CD4-positive, CD25-positive, alpha-beta regulatory T cell (primary cell): ENCODE measurements around the gene IL15. TPM values are rescaled to one million over a fixed set of nuclear protein-coding genes. Genes with fewer than 3 reads are reported as not detected.
"Not testable (repeated sequence)": the region's sequence is repeated elsewhere in the genome, so short reads cannot be mapped to it uniquely, and the experiment has no call there.

Source experiments
- ATAC-seq, 2 donors: fragments of 150-1000 bp; cut with Tn5 transposase; one replicate each; pipeline ENCODE4 v1.10.0; 2021; ENCODE audit warnings: low read depth in 2 of 2, moderate number of reproducible peaks in 2 of 2, moderate library complexity in 1 of 2
- DNase-seq, 3 donors: peaks; one replicate each; pipeline versions ENCODE4 v3.0.0 to v3.0.0-alpha.2; 2012 to 2022; ENCODE audit warnings: mixed read lengths in 1 of 3
- H3K27ac ChIP-seq: one replicate; pipeline ENCODE4 v1.7.0; 2013; ENCODE audit warnings: mild to moderate bottlenecking, low read length; ENCODE audit not compliant: insufficient read depth, poor library complexity, severe bottlenecking
- H3K27me3 ChIP-seq: one replicate; pipeline ENCODE4 v1.7.0; 2013; ENCODE audit warnings: low read length; ENCODE audit not compliant: control insufficient read depth, insufficient read depth
- H3K36me3 ChIP-seq: one replicate; pipeline ENCODE4 v1.7.0; 2013; ENCODE audit warnings: mild to moderate bottlenecking, low read length, moderate library complexity; ENCODE audit not compliant: control insufficient read depth, insufficient read depth
- H3K4me1 ChIP-seq: 2 replicates; pipeline ENCODE4 v1.7.0; 2013; ENCODE audit warnings: mild to moderate bottlenecking, low read length; ENCODE audit not compliant: insufficient read depth, control insufficient read depth, poor library complexity, severe bottlenecking
- H3K4me3 ChIP-seq: one replicate; pipeline ENCODE4 v1.7.0; 2013; ENCODE audit warnings: low read depth, mild to moderate bottlenecking, low read length, moderate library complexity
- H3K9me3 ChIP-seq, 2 experiments: 1 replicate in 1 of 2; 2 replicates in 1 of 2; pipeline ENCODE4 v1.7.0; 2013; ENCODE audit warnings: low read length in 2 of 2, mild to moderate bottlenecking in 1 of 2, moderate library complexity in 1 of 2; ENCODE audit not compliant: control insufficient read depth in 2 of 2
- H3K27ac Mint-ChIP-seq, 3 donors: one replicate each; pipeline ENCODE4 v1.8.0; 2020 to 2022; ENCODE audit warnings: mild to moderate bottlenecking in 3 of 3, mixed read lengths in 3 of 3, moderate library complexity in 2 of 3
- H3K27me3 Mint-ChIP-seq: one replicate; pipeline ENCODE4 v1.8.0; 2022; ENCODE audit warnings: mild to moderate bottlenecking, mixed read lengths
- H3K36me3 Mint-ChIP-seq: one replicate; pipeline ENCODE4 v1.8.0; 2020; ENCODE audit warnings: mixed read lengths
- H3K4me1 Mint-ChIP-seq, 4 donors: one replicate each; pipeline ENCODE4 v1.8.0; 2020 to 2022; ENCODE audit warnings: mixed read lengths in 4 of 4, mild to moderate bottlenecking in 1 of 4
- H3K4me3 Mint-ChIP-seq, 4 donors: one replicate each; pipeline ENCODE4 v1.8.0; 2020 to 2022; ENCODE audit warnings: mild to moderate bottlenecking in 4 of 4, mixed read lengths in 4 of 4, moderate library complexity in 3 of 4
- H3K9me3 Mint-ChIP-seq, 7 donors: one replicate each; pipeline ENCODE4 v1.8.0; 2020 to 2022; ENCODE audit warnings: mixed read lengths in 7 of 7, mild to moderate bottlenecking in 3 of 7, moderate library complexity in 2 of 7
- polyA plus RNA-seq, 4 donors: library from polyadenylated mRNA; unstranded; fragments of 300-500 nt; fragmentation: Illumina TruSeq; gene quantifications; one replicate each; pipeline ENCODE4 v1.2.3, GENCODE V29; 2021
- total RNA-seq: library from RNA; stranded (reverse); gene quantifications from one replicate; pipeline ENCODE4 v1.2.3, GENCODE V29; 2022

Gene IL15
- total and polyA plus RNA-seq, 5 donors from 2014 or later, result 0.52 to 2.3 (median 1.7) TPM

DNA sequence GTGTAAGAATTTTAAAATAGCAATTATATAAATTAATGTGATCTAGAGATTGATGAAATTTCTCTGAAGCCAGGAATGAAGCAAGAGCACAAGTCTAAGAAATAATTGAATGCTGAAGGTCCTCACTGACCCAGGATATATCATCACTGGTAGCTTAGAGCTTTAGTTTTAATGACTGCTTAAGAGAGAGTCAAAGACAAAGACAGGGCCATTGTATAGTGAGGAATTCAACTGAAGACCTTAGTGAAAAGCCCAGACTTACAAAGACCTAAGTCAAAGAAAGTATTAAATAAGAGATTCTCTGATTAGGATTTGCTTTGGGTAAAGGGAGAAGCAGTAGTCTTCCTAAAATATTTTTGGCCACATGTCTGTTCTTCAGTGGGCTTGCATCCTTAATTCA is 26.0 kb upstream of the IL15 start:
- H3K4me1 ChIP-seq, result no peaks in the 10 kb centered on the region
- Mint-ChIP-seq H3K4me3 (no peak overlapping the region), H3K36me3 (no peaks in the 10 kb centered on the region), H3K9me3 (peaks cover 0 to 2% (median 0%) of the 10 kb centered on the region in 7 donors), H3K27me3 (no peaks in the 10 kb centered on the region), H3K27ac (no peak overlapping the region), H3K4me1 (no peaks in the 10 kb centered on the region)
- ATAC-seq (no peak), DNase-seq (no peak)
- no peaks in the 10 kb centered on the region for H3K27me3 ChIP-seq
- no peak overlapping the region for H3K4me3 ChIP-seq
- H3K27ac ChIP-seq, result no peak overlapping the region
- no peaks in the 10 kb centered on the region for H3K9me3 ChIP-seq
- no peaks in the 10 kb centered on the region for H3K36me3 ChIP-seq

GRCh38 chr4:141614878-141615586 is 21.4 kb upstream of the IL15 start:
- Mint-ChIP-seq H3K27ac (no peak overlapping the region), H3K9me3 (peaks cover 0 to 5% (median 0%) of the 10 kb centered on the region in 7 donors), H3K27me3 (no peaks in the 10 kb centered on the region), H3K4me1 (no peaks in the 10 kb centered on the region), H3K36me3 (no peaks in the 10 kb centered on the region), H3K4me3 (no peak overlapping the region)
- no peak overlapping the region for H3K27ac ChIP-seq
- no peaks in the 10 kb centered on the region for H3K9me3 ChIP-seq
- no peaks in the 10 kb centered on the region for H3K27me3 ChIP-seq
- ATAC-seq, result no peak
- no peaks in the 10 kb centered on the region for H3K4me1 ChIP-seq
- no peak overlapping the region for H3K4me3 ChIP-seq
- DNase-seq, result no peak
- no peaks in the 10 kb centered on the region for H3K36me3 ChIP-seq

- not testable (repeated sequence) for H3K27ac Mint-ChIP-seq, H3K4me3 Mint-ChIP-seq, DNase-seq, H3K4me1 Mint-ChIP-seq, H3K9me3 ChIP-seq, H3K36me3 Mint-ChIP-seq, H3K27me3 ChIP-seq, H3K9me3 Mint-ChIP-seq, H3K36me3 ChIP-seq, H3K27me3 Mint-ChIP-seq, H3K4me1 ChIP-seq, H3K27ac ChIP-seq, ATAC-seq, H3K4me3 ChIP-seq
These were observed 20.8 kb upstream of the IL15 start for GRCh38 chr4:141615587-141615918.

- Histone ChIP-seq H3K4me3 (no peak overlapping the region), H3K27me3 (no peaks in the 10 kb centered on the region), H3K9me3 (no peaks in the 10 kb centered on the region), H3K4me1 (no peaks in the 10 kb centered on the region), H3K36me3 (no peaks in the 10 kb centered on the region), H3K27ac (no peak overlapping the region)
- H3K4me3 Mint-ChIP-seq, result no peak overlapping the region
- H3K36me3 Mint-ChIP-seq, result no peaks in the 10 kb centered on the region
- H3K9me3 Mint-ChIP-seq, result peaks cover 0 to 5% (median 0%) of the 10 kb centered on the region in 7 donors
- H3K4me1 Mint-ChIP-seq, result no peaks in the 10 kb centered on the region
- ATAC-seq (no peak), DNase-seq (no peak)
- no peak overlapping the region for H3K27ac Mint-ChIP-seq
- no peaks in the 10 kb centered on the region for H3K27me3 Mint-ChIP-seq
These were observed 15.7 kb upstream of the IL15 start for GRCh38 chr4:141620715-141621114.

GRCh38 chr4:141625023-141625422 is 11.4 kb upstream of the IL15 start:
- no peak for DNase-seq
- no peak overlapping the region for H3K4me3 ChIP-seq
- no peaks in the 10 kb centered on the region for H3K9me3 ChIP-seq
- H3K27ac ChIP-seq, result no peak overlapping the region
- no peaks in the 10 kb centered on the region for H3K27me3 ChIP-seq
- no peaks in the 10 kb centered on the region for H3K36me3 Mint-ChIP-seq
- no peaks in the 10 kb centered on the region for H3K27me3 Mint-ChIP-seq
- H3K9me3 Mint-ChIP-seq, result peaks cover 0 to 6% (median 0%) of the 10 kb centered on the region in 7 donors
- H3K4me3 Mint-ChIP-seq, result no peak overlapping the region
- no peaks in the 10 kb centered on the region for H3K36me3 ChIP-seq
- no peak for ATAC-seq
- no peaks in the 10 kb centered on the region for H3K4me1 ChIP-seq
- H3K27ac Mint-ChIP-seq, result no peak overlapping the region
- H3K4me1 Mint-ChIP-seq, result no peaks in the 10 kb centered on the region

DNA sequence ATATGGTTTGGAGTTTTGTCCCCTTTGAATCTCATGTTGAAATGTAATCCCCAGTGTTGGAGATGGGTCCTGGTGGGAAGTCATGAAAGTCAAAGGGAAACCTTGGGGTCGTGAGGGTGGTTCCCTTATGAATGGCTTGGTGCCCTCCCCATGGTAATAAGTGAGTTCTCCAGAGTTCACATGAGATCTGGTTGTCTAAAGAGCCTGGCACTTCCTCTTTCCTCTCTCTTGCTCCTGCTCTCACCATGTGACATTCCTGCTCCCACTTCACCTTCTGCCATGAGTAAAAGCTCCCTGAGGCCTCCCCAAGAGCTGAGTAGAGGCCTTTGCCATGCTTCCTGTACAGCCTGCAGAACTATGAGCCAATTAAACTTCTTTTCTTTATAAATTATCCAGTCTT is 5.5 kb upstream of the IL15 start:
- peaks cover 0 to 3% (median 0%) of the 10 kb centered on the region in 7 donors for H3K9me3 Mint-ChIP-seq
- DNase-seq, result no peak

GRCh38 chr4:141635736-141636081 is 674 bp upstream of the IL15 start:
- Histone ChIP-seq H3K9me3 (no peaks in the 10 kb centered on the region), H3K27me3 (peaks cover 13% of the 10 kb centered on the region), H3K27ac (no peak overlapping the region), H3K4me3 (peak overlapping the region; percentile 46), H3K4me1 (peaks cover 12% of the 10 kb centered on the region), H3K36me3 (no peaks in the 10 kb centered on the region)
- peak overlapping the region; percentile 90 to 96 (median 92) for H3K4me3 Mint-ChIP-seq
- H3K9me3 Mint-ChIP-seq, result peaks cover 0 to 2% (median 0%) of the 10 kb centered on the region in 7 donors
- no peak overlapping the region for H3K27ac Mint-ChIP-seq
- peaks cover 0 to 13% (median 1%) of the 10 kb centered on the region in 4 donors for H3K4me1 Mint-ChIP-seq
- ATAC-seq (no peak), DNase-seq (peak in 1 of 3 donors; percentile 7)
- H3K36me3 Mint-ChIP-seq, result no peaks in the 10 kb centered on the region
- H3K27me3 Mint-ChIP-seq, result peaks cover 12% of the 10 kb centered on the region

More for the DNA sequence above, 5.5 kb upstream of the IL15 start:
- no peaks in the 10 kb centered on the region for H3K36me3 Mint-ChIP-seq
- H3K4me1 Mint-ChIP-seq, result peaks cover 0 to 2% (median 0%) of the 10 kb centered on the region in 4 donors
- peaks cover 13% of the 10 kb centered on the region for H3K27me3 ChIP-seq
- no peak overlapping the region for H3K27ac ChIP-seq
- H3K36me3 ChIP-seq, result no peaks in the 10 kb centered on the region
- peaks cover 6% of the 10 kb centered on the region for H3K27me3 Mint-ChIP-seq
- H3K4me3 ChIP-seq, result no peak overlapping the region
- no peak for ATAC-seq
- no peak overlapping the region for H3K4me3 Mint-ChIP-seq
- peaks cover 1% of the 10 kb centered on the region for H3K4me1 ChIP-seq
- no peaks in the 10 kb centered on the region for H3K9me3 ChIP-seq
- H3K27ac Mint-ChIP-seq, result no peak overlapping the region

GRCh38 chr4:141636771-141637460 is 533 bp downstream of the IL15 start:
- H3K27ac ChIP-seq, result no peak overlapping the region
- Mint-ChIP-seq H3K36me3 (no peaks in the 10 kb centered on the region), H3K27ac (peak overlapping the region in 1 of 3 donors; percentile 88), H3K4me1 (peaks cover 0 to 13% (median 1%) of the 10 kb centered on the region in 4 donors), H3K9me3 (peaks cover 0 to 2% (median 0%) of the 10 kb centered on the region in 7 donors), H3K4me3 (peak overlapping the region; percentile 90 to 96 (median 92)), H3K27me3 (peaks cover 12% of the 10 kb centered on the region)
- peak in 1 of 3 donors; percentile 29 for DNase-seq
- H3K27me3 ChIP-seq, result peaks cover 10% of the 10 kb centered on the region
- H3K36me3 ChIP-seq, result no peaks in the 10 kb centered on the region
- peak overlapping the region; percentile 67 for H3K4me3 ChIP-seq
- peaks cover 12% of the 10 kb centered on the region for H3K4me1 ChIP-seq
- H3K9me3 ChIP-seq, result no peaks in the 10 kb centered on the region
- peak; percentile 23 to 31 for ATAC-seq
